Ramos (cell line): ENCODE measurements around the gene TPGS1.

ENCODE experiments used
- in situ Hi-C: fragments of 300-500 bp; cut with MboI; formaldehyde crosslinking; loops from one replicate; pipeline ENCODE4 v1.14.3; 2022; ENCODE audit warnings: low sequenced_read_pairs; ENCODE audit not compliant: unreplicated experiment

The TPGS1 gene

GRCh38 chr19:507286-508203 lies at the start of gene TPGS1:
Gene TPGS1, plus strand, starts transcription at chr19:507497. Its CDS starts 10 bp downstream, at chr19:507507.
- in situ Hi-C loops, result no loop called here

GRCh38 chr19:457636-458035 lies 49.7 kb upstream of the TPGS1 start:
- in situ Hi-C loops, result no loop called here

GRCh38 chr19:458091-459042 lies 48.9 kb upstream of the TPGS1 start:
- in situ Hi-C loops, result no loop called here

GRCh38 chr19:459724-460511 lies 47.4 kb upstream of the TPGS1 start:
- in situ Hi-C loops, result no loop called here

- in situ Hi-C loops, result no loop called here
Measured at GRCh38 chr19:460877-461720, 46.2 kb upstream of the TPGS1 start, which contains the start of gene SHC2. Gene SHC2, minus strand, starts transcription at chr19:461033. Its CDS starts 37 bp downstream, at chr19:460996.

- in situ Hi-C loops, result no loop called here
Measured at GRCh38 chr19:461721-462551, 45.4 kb upstream of the TPGS1 start.

GRCh38 chr19:463483-464207 lies 43.7 kb upstream of the TPGS1 start:
- in situ Hi-C loops, result no loop called here

- in situ Hi-C loops, result no loop called here
Measured at GRCh38 chr19:464208-464545, 43.1 kb upstream of the TPGS1 start.

- in situ Hi-C loops, result no loop called here
Measured at GRCh38 chr19:465056-465816, 42.1 kb upstream of the TPGS1 start.

- in situ Hi-C loops, result no loop called here
Measured at GRCh38 chr19:467554-467953, 39.7 kb upstream of the TPGS1 start.

- in situ Hi-C loops, result no loop called here
Measured at GRCh38 chr19:468587-469256, 38.6 kb upstream of the TPGS1 start.

- in situ Hi-C loops, result no loop called here
Measured at GRCh38 chr19:469833-470232, 37.5 kb upstream of the TPGS1 start.

- in situ Hi-C loops, result no loop called here
Measured at GRCh38 chr19:470701-471100, 36.6 kb upstream of the TPGS1 start.

- in situ Hi-C loops, result no loop called here
Measured at GRCh38 chr19:472005-472858, 35.1 kb upstream of the TPGS1 start.
